HG03280 (cell line): ENCODE data around the gene DSTYK.
"Not testable (repeated sequence)": the region's sequence is repeated elsewhere in the genome, so short reads cannot be mapped to it uniquely, and the experiment has no call there.

Experiments used
- ATAC-seq: cut with Tn5 transposase; IDR thresholded peaks from one replicate; pipeline ENCODE4 v1.9.1; 2021; ENCODE audit warnings: mild to moderate bottlenecking, moderate library complexity; ENCODE audit not compliant: unreplicated experiment

DSTYK gene

GRCh38 chr1:205179842-205180241 is 31.7 kb downstream of the DSTYK start:
- ATAC-seq, result no peak

- ATAC-seq, result no peak
Measured at GRCh38 chr1:205172729-205173366, 38.7 kb downstream of the DSTYK start.

GRCh38 chr1:205171369-205171768 is 40.1 kb downstream of the DSTYK start:
- ATAC-seq, result no peak

- ATAC-seq, result no peak
Measured at GRCh38 chr1:205170532-205171269, 40.8 kb downstream of the DSTYK start.

- ATAC-seq, result no peak
Measured at GRCh38 chr1:205169248-205169647, 42.3 kb downstream of the DSTYK start.

DNA sequence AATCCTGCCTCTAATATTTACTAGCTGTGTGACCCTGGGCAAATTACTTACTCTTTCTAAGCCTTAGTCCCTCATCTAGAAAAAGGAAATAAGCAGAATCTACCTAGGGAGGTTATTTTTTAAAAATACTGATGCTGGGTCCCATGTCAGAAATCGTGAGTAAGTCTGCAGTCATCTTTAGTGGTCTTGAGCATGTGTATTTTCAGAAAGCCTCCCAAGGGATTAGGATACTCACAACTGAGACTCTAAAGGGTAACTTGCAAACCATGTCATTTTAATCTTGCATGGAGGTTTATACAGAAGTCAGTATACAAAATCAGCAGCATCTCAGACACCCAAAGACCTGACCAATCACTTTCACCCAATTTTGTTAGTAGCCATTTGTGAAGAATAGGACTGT is 43.2 kb downstream of the DSTYK start:
- no peak for ATAC-seq

DNA sequence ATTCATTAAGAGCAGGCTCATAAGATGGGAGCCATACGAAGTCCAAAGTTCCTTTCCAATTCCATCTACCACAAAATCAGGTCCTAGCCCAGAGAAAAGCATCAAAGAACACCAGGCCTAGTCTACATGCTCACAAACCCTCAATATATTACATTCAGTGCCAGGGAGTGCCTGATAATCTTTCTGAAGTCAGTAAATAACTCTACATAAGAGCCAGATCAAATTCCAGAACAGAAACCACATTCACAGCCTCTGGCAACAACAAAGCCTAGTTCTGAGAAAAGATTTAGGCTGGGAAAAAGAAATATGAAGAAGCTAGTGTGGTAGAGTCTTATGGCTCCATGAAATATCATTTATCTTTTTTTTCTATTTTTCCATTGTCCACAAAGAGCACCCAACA is 49.2 kb downstream of the DSTYK start:
- no peak for ATAC-seq

GRCh38 chr1:205161076-205161475 is 50.4 kb downstream of the DSTYK start:
- ATAC-seq, result no peak

DNA sequence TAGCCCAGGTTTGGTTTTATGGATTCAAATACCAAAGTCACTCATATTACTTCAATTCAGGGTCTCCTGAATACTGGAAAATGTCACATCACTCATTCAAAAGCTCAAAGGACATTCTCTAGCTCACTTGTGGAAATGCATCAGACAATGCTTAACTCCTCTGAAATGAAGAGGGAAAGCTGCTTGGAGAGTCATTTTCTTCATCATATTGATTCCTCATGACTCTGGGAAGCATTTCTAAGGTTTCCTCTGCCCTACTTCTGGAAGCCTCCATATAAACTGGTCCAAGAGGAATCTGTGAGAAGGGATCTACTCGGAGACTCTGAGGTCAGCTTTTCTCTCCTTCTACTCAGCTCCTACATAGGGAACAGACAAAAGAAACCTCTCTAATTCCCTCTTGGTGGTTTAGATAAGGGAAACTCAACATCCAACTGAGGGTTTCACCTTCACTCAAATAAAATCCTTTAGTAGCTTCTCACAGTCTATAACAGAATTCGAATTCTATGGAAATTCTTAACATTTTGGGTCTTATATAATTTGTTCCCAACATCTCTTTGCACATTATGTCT is 53.4 kb downstream of the DSTYK start:
- no peak for ATAC-seq

GRCh38 chr1:205155665-205156377 is 55.7 kb downstream of the DSTYK start:
- not testable (repeated sequence) for ATAC-seq

DNA sequence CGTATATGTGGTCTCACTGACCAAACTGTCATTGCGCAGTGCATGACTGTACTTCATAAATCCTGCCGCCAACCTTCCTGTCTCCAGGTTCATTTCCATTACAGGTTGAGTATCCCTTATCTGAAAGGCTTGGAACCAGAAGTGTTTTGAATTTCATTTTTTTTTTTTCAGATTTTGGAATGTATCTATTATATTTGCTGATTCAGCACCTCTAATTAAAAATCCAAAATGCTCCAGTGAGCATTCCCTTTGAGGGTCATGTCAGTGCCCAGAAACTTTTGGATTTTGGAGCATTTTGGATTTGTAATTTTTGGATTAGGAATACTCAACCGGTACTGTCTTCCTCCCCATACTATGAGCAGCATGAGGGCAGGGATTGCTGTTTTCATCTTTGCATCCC is 59.0 kb downstream of the DSTYK start:
- no peak for ATAC-seq

GRCh38 chr1:205150651-205151428 is 60.7 kb downstream of the DSTYK start:
- ATAC-seq, result no peak

- ATAC-seq, result no peak
Measured at GRCh38 chr1:205147191-205147835, 64.2 kb downstream of the DSTYK start.

DNA sequence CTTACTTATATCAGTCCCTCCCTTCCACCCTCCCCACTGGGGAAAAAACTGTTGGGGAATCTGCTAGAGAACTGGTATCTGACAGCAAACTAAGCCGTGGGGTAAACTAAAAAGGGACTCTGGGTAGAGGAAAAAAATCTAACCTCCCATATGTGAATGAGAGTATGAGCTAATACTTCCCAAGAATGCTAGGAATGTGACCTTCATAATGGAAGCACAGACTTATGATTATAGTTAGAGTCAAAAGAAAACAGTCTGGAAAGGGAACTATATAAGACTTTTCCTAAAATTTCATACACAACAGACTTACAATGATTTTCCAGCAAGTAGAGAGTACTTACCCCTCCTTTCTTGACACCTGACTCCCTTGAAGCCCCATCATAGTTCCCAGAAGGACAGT is 66.8 kb downstream of the DSTYK start:
- no peak for ATAC-seq

DNA sequence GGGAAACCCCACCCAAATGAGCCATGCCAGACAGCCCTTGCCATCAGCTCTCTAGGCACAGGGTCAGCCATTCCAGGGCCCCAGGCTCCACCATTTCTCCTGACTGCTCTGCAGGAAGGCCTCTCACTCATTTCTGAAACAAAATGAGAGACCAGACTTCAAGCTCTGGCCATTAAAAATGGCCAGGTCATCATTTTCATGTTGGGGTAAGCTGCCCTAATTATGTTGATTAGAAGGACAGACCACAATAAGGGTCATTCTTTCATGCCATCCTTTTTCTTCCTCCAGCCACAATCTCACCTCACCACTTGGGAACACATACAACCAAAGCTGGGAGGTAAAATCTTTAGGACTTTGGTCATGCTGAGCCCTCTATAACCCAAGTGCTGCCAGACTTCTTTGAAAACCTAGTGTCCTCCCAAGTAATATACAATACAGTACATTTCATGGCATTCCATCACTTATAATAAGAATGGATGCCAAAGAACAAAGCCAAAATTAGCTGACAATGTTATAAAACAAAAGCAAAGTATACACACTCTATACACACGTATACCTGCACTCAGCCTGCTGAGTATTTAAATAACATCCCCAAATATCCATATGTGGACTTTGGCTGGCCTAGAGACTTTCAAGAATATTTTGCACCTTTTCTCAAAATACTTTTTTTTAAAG is 67.3 kb downstream of the DSTYK start:
- no peak for ATAC-seq

- ATAC-seq, result no peak
Measured at GRCh38 chr1:205142102-205142469, 69.4 kb downstream of the DSTYK start.

DNA sequence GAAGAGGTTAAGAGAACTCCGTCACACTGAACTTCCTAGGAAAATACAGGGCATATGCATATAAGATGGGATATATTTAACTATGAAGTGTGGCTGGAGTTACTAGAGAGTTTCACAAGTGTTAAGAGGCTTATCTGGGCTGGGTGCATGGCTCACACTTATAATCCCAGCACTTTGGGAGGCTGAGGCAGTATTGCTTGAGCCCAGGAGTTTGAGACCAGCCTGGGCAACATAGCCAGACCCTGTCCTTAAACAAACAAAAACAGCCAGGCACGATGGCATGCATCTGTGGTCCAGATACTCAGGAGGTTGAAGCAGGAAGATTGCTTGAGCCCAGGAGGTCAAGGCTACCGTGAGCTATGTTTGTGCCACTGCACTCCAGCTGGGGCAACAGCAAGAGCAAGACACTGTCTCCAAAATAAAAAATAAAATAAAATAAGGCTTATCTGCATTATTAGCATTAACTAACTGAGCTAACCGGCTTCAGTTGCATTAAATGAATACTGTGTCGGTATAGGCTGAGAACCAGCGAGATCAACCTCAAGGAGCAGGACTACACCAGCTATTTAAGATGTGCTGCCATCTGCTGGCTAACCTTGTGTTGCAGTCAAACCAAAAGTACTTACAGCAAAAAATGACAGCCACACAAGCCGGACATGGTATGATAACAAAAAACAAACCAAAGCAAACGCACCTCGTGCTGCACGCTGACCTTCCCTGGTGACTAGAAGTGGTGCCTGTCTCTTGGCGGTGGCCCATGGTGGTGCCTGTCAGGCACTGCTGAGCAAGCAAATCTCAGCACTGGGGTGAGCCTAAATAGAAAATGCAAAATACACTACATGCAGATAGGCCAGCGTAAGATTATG is 70.0 kb downstream of the DSTYK start:
- peak; percentile 60 for ATAC-seq

- ATAC-seq, result no peak
Measured at GRCh38 chr1:205140113-205140512, 71.4 kb downstream of the DSTYK start.

GRCh38 chr1:205137901-205138300 is 73.6 kb downstream of the DSTYK start:
- no peak for ATAC-seq
